NCI-H2029 (cell line): Measurements from ENCODE around the gene TGFBR2.
"Not testable (repeated sequence)": the region's sequence is repeated elsewhere in the genome, so short reads cannot be mapped to it uniquely, and the experiment has no call there.

ENCODE experiments used
- DNase-seq: peaks from one replicate; lab custom pipeline; 2025; lab: John Stamatoyannopoulos, UW

TGFBR2 gene

DNA sequence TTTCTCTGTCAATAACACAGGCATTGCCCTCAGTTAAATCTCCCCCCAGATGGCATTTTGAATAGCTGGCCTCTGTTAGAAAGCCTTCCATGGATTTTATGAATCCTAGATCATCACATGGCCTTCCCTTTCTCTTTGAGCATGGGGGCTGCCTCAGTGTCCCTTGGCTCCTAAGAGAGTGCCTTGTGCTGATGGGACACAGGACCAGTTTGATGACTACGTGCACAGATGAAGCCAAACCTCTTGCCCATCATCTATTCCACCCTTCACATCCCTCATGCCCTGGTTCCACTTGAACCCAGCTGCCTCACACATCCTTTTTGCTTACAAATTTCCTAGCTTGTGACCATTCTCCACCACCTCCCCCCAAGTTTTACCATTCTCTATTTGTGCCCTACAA is 12.9 kb downstream of the TGFBR2 start:
- DNase-seq = no peak

- no peak for DNase-seq
Observed at GRCh38 chr3:30620402-30621360, 14.3 kb downstream of the TGFBR2 start.

- no peak for DNase-seq
Observed at GRCh38 chr3:30621576-30621975, 15.2 kb downstream of the TGFBR2 start.

DNA sequence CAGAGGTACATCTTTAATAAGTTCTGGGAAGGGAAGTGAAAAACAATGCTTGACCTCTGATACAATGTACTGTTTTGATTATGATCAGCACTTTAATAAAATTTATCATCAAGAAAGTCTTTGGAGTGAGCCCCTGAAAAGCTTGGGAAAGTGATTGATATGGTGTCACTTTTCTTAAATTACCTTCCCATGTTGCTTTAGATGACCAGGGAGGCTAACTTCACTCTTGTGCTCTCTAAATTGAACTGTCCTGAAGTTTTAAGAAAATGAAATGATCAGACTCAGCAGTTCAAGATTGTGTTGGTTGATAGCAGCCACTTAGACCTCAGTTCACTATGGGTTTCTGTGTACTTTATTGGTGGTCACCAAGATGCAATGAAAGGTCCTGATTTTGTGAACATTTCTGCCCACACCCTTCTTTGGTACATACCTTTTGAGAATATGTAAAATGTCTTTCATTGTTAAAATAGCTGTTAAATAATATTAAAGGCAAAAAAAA is 15.7 kb downstream of the TGFBR2 start:
- DNase-seq = no peak

DNA sequence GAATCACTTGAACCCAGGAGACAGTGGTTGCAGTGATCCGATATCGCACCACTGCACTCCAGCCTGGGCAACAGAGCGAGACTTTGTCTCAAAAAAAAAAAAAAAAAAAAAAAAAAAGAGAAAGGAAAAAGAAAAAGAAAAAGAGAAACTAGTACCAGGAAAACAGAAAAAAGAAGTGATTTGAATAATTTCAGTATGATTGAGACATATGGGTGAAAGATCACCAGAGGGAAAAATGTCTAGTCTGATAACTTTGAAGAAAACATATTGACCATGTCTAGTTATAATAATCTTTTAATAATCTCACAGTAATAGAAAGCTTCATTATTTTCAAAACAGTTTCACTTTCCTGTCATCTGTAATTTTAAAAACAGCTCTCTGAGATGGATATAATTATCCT is 16.4 kb downstream of the TGFBR2 start:
- DNase-seq = no peak

- no peak for DNase-seq
Observed at GRCh38 chr3:30623351-30623750, 16.9 kb downstream of the TGFBR2 start.

DNA sequence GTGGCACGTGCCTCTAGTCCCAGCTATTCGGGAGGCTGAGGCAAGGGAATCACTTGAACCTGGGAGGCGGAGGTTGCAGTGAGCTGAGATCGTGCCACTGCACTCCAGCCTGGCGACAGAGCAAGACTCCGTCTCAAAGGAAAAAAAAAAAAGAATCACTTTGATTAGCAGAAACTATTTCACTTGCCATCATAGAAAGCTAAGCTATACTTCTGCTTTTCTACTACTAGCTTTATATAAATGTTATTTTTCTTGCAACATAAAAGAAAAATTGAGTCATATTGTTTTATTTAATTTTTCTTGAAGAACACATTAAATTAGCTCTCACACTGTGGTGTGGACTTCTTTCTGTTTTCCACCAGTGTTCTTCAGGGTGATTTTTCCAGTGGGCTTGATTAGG is 18.1 kb downstream of the TGFBR2 start:
- DNase-seq = not testable (repeated sequence)

GRCh38 chr3:30625541-30626438 is 19.4 kb downstream of the TGFBR2 start:
- DNase-seq = no peak

GRCh38 chr3:30626443-30627180 is 20.2 kb downstream of the TGFBR2 start:
- DNase-seq = no peak

GRCh38 chr3:30628205-30628900 is 22.0 kb downstream of the TGFBR2 start:
- DNase-seq = no peak

GRCh38 chr3:30628901-30629590 is 22.6 kb downstream of the TGFBR2 start:
- no peak for DNase-seq

DNA sequence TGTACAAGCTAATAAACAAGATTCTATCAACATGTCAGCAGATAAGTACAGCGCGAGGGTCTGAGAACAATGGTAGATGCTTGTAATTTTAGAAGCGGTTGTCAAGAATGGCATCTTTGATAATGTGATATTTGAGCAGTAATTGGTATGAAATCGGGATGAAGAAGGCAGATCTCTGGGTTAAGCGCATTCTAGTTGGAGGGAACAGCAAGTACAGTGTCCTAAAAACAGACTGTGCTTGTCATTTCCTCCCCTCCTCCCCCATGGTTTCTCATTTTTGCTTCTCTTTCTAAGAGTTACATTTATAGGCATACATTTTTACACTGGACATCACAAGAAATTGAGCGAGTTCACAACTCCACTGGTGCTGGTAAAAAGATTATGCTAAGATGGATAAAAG is 23.3 kb downstream of the TGFBR2 start:
- no peak for DNase-seq

GRCh38 chr3:30630238-30631030 is 24.0 kb downstream of the TGFBR2 start:
- no peak for DNase-seq

- no peak for DNase-seq
Observed at GRCh38 chr3:30631243-30631904, 25.0 kb downstream of the TGFBR2 start.

DNA sequence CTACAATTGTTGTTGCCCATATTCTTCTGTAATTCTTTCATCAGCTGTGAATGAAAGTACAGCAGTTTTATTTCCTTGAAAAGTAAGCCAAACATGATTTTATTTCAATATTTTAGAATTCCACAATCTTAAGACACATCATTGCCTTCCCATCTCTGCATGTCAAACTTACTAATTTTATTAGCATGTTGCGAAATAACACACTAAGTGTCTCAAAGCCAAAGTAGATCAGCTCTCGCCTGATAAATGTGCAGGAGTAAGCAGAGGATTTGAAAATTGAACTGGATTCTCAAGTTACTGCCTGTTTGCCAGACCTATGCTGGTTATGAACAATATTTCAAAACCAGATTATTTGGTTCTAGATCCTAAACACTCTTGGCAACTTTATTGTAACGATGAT is 25.7 kb downstream of the TGFBR2 start:
- DNase-seq = no peak

DNA sequence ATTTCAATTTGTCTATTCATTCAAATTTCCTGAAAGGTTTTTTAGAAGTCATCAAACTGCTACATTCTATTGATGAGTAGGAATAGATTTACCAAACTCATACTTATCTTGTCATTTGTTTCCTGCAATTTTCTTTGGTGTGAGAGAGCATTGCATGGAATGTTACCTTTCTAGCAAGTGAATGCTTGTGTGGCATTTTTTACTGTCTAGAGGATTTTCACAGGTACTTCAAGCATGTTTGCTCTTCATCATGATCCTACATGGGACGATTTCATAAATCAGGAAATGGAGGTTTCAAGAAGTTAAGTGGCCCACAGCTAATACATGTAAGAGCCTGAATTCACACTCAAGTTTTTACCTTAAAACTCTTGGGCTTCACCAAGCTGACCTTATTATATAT is 26.1 kb downstream of the TGFBR2 start:
- no peak for DNase-seq

GRCh38 chr3:30633718-30634117 is 27.3 kb downstream of the TGFBR2 start:
- DNase-seq = no peak

GRCh38 chr3:30634761-30635735 is 28.6 kb downstream of the TGFBR2 start:
- no peak for DNase-seq
